DND-41 (cell line): Measurements from ENCODE around the gene TADA2B.
"Not testable (repeated sequence)": the region's sequence is repeated elsewhere in the genome, so short reads cannot be mapped to it uniquely, and the experiment has no call there.

ENCODE experiments used
- ATAC-seq: fragments of 200-7000 bp; cut with Tn5 transposase; 3 replicates; pipeline ENCODE4 v1.9.1; 2021; ENCODE audit warnings: low read depth; ENCODE audit not compliant: insufficient read depth
- DNase-seq: peaks from one replicate; pipeline ENCODE4 v3.0.0-alpha.2; 2020
- H2AFZ ChIP-seq: 2 replicates; pipeline ENCODE4 v1.6.0; 2012; ENCODE audit warnings: low read depth, low read length
- H3K27ac ChIP-seq: 2 replicates; pipeline ENCODE4 v1.5.1; 2012; ENCODE audit warnings: low read length, inconsistent platforms
- H3K27me3 ChIP-seq: fragments of 200-600 bp; sonication (generic); 2 replicates; pipeline ENCODE4 v1.6.0; 2012; ENCODE audit warnings: low read length, mild to moderate bottlenecking, inconsistent platforms; ENCODE audit not compliant: insufficient read depth, poor library complexity
- H3K36me3 ChIP-seq: 2 replicates; pipeline ENCODE4 v1.5.1; 2012; ENCODE audit warnings: low read length, inconsistent platforms; ENCODE audit not compliant: insufficient read depth
- H3K4me1 ChIP-seq: 2 replicates; pipeline ENCODE4 v1.5.1; 2012; ENCODE audit warnings: mild to moderate bottlenecking, low read length; ENCODE audit not compliant: insufficient read depth
- H3K4me2 ChIP-seq: 2 replicates; pipeline ENCODE4 v1.6.0; 2012; ENCODE audit warnings: mild to moderate bottlenecking, moderate library complexity, low read length, inconsistent platforms; ENCODE audit not compliant: insufficient read depth
- H3K4me3 ChIP-seq, 2 experiments: fragments of 200-600 bp in 1 of 2; shearing (Covaris generic) in 1 of 2; 2 replicates each; pipeline ENCODE4 v1.5.1; 2012 to 2016; ENCODE audit warnings: inconsistent platforms in 2 of 2, low read length in 2 of 2, mild to moderate bottlenecking in 2 of 2, low read depth in 1 of 2, moderate library complexity in 1 of 2
- H3K79me2 ChIP-seq: 2 replicates; pipeline ENCODE4 v1.6.0; 2012; ENCODE audit warnings: low read length, inconsistent platforms; ENCODE audit not compliant: insufficient read depth
- H3K9ac ChIP-seq: 2 replicates; pipeline ENCODE4 v1.6.0; 2012; ENCODE audit warnings: low read depth, mild to moderate bottlenecking, inconsistent platforms, low read length, moderate library complexity
- H3K9me3 ChIP-seq: 2 replicates; pipeline ENCODE4 v1.5.1; 2012; ENCODE audit warnings: low read length, moderate library complexity, mild to moderate bottlenecking, inconsistent platforms; ENCODE audit not compliant: insufficient read depth, severe bottlenecking
- H4K20me1 ChIP-seq: 2 replicates; pipeline ENCODE4 v1.6.0; 2012; ENCODE audit warnings: low read length; ENCODE audit not compliant: insufficient read depth
- CTCF ChIP-seq: IDR thresholded peaks from 2 replicates; pipeline ENCODE4 v1.5.1; 2012; ENCODE audit warnings: borderline replicate concordance, low read length, moderate library complexity, mild to moderate bottlenecking; ENCODE audit not compliant: poor library complexity, severe bottlenecking; ENCODE audit errors: extremely low read depth
- EZH2 ChIP-seq: IDR thresholded peaks from 3 replicates; pipeline ENCODE4 v1.6.1; 2012; ENCODE audit warnings: borderline replicate concordance, low read depth, mild to moderate bottlenecking, moderate library complexity, low read length, inconsistent platforms; ENCODE audit not compliant: severe bottlenecking

Gene TADA2B

GRCh38 chr4:7095611-7096155, 52.5 kb downstream of the TADA2B start:
- 0 out of 2 replicates have a peak, but pooled peaks cover 4% of the 10 kb centered on the region for H4K20me1 ChIP-seq
- no peaks in the 10 kb centered on the region for H3K4me1 ChIP-seq
- H3K27me3 ChIP-seq, result peaks cover 7% of the 10 kb centered on the region

DNA sequence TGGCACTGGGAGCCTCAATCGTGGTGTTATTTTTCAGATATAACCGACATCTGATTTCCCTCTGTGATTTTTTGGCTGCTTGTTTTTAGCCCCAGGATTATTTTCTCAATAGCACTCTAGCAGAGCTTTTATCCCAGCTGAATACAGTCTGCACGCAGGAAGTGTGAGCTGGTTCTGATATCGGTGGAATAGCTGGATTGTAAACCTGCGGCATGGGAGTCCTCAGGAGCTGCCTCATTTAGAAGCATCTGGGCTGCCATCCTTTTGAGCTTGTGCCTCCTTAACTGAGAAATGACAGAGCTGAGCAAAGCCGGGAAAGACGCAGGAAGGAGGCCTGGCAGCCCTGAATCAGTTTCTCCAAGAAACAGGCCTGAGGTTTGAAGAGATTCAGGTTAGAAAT, 53.1 kb downstream of the TADA2B start:
- TF ChIP-seq CTCF (no peak), EZH2 (no peak)
- Histone ChIP-seq H3K4me1 (no peaks in the 10 kb centered on the region), H3K36me3 (no peaks in the 10 kb centered on the region), H3K27me3 (peaks cover 7% of the 10 kb centered on the region), H2AFZ (no peak overlapping the region), H3K9me3 (no peaks in the 10 kb centered on the region), H3K79me2 (no peaks in the 10 kb centered on the region), H3K9ac (no peak overlapping the region), H4K20me1 (0 out of 2 replicates have a peak, but pooled peaks cover 4% of the 10 kb centered on the region), H3K4me3 (no peak overlapping the region), H3K27ac (no peak overlapping the region), H3K4me2 (no peak overlapping the region)
- ATAC-seq (no peak), DNase-seq (no peak)

More at GRCh38 chr4:7095611-7096155, 52.5 kb downstream of the TADA2B start:
- H3K4me3 ChIP-seq, result no peak overlapping the region
- no peak for TF ChIP-seq CTCF
- no peak for TF ChIP-seq EZH2
- no peaks in the 10 kb centered on the region for H3K79me2 ChIP-seq
- no peak overlapping the region for H3K27ac ChIP-seq
- DNase-seq (no peak), ATAC-seq (no peak)
- no peak overlapping the region for H3K9ac ChIP-seq
- H3K4me2 ChIP-seq, result no peak overlapping the region
- no peaks in the 10 kb centered on the region for H3K36me3 ChIP-seq
- no peaks in the 10 kb centered on the region for H3K9me3 ChIP-seq
- no peak overlapping the region for H2AFZ ChIP-seq

GRCh38 chr4:7101692-7102515, 58.7 kb downstream of the TADA2B start:
- H2AFZ ChIP-seq, result no peak overlapping the region
- no peak overlapping the region for H3K9ac ChIP-seq
- H3K9me3 ChIP-seq, result no peaks in the 10 kb centered on the region
- peaks cover 3% of the 10 kb centered on the region for H3K27me3 ChIP-seq
- DNase-seq (no peak), ATAC-seq (peak; percentile 58; the same call in 1 of the 3 replicates)
- no peak overlapping the region for H3K27ac ChIP-seq
- H3K36me3 ChIP-seq, result no peaks in the 10 kb centered on the region
- no peaks in the 10 kb centered on the region for H3K4me1 ChIP-seq
- no peak overlapping the region for H3K4me3 ChIP-seq
- H3K4me2 ChIP-seq, result no peak overlapping the region
- peaks cover 4% of the 10 kb centered on the region; the same call in 1 of the 2 replicates for H4K20me1 ChIP-seq
- TF ChIP-seq EZH2 (no peak), CTCF (peak; percentile 47)
- no peaks in the 10 kb centered on the region for H3K79me2 ChIP-seq

DNA sequence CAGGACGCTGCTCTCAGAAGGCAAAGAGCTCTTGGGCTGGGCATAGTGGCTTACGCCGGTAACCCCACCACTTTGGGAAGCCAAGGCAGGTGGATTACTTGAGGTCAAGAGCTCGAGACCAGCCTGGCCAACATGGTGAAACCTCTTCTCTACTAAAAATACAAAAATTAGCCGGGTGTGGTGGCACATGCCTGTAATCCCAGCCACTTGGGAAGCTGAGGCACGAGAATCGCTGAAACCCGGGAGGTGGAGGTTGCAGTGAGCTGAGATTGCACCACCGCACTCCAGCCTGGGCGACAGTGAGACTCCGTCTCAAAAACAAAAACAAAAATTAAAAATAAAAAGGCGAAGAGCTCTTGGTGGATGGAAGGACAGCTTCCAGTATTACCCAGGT, 59.3 kb downstream of the TADA2B start:
- H3K4me2 ChIP-seq, H2AFZ ChIP-seq, ATAC-seq, DNase-seq, H3K36me3 ChIP-seq, H3K27ac ChIP-seq, H4K20me1 ChIP-seq, H3K4me3 ChIP-seq, H3K27me3 ChIP-seq, H3K9ac ChIP-seq, H3K9me3 ChIP-seq, H3K79me2 ChIP-seq, H3K4me1 ChIP-seq: not testable (repeated sequence)
